ENCODE measurements around the gene FCHSD1.

GRCh38 chr5:141697586-141697985, 46.4 kb upstream of the FCHSD1 start:
- TF ChIP-seq, protein P1, sequence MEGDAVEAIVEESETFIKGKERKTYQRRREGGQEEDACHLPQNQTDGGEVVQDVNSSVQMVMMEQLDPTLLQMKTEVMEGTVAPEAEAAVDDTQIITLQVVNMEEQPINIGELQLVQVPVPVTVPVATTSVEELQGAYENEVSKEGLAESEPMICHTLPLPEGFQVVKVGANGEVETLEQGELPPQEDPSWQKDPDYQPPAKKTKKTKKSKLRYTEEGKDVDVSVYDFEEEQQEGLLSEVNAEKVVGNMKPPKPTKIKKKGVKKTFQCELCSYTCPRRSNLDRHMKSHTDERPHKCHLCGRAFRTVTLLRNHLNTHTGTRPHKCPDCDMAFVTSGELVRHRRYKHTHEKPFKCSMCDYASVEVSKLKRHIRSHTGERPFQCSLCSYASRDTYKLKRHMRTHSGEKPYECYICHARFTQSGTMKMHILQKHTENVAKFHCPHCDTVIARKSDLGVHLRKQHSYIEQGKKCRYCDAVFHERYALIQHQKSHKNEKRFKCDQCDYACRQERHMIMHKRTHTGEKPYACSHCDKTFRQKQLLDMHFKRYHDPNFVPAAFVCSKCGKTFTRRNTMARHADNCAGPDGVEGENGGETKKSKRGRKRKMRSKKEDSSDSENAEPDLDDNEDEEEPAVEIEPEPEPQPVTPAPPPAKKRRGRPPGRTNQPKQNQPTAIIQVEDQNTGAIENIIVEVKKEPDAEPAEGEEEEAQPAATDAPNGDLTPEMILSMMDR (IDR thresholded peaks at IDR 0.05) = no peak
- TF ChIP-seq SMC3 (IDR thresholded peaks at IDR 0.05; ENCODE audit: low read depth, low read length) = no peak
- TF ChIP-seq, protein P2, sequence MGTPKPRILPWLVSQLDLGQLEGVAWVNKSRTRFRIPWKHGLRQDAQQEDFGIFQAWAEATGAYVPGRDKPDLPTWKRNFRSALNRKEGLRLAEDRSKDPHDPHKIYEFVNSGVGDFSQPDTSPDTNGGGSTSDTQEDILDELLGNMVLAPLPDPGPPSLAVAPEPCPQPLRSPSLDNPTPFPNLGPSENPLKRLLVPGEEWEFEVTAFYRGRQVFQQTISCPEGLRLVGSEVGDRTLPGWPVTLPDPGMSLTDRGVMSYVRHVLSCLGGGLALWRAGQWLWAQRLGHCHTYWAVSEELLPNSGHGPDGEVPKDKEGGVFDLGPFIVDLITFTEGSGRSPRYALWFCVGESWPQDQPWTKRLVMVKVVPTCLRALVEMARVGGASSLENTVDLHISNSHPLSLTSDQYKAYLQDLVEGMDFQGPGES (IDR thresholded peaks at IDR 0.05; ENCODE audit: low read depth, low read length) = no peak
- no peak for TF ChIP-seq YY1 (IDR thresholded peaks at IDR 0.05; ENCODE audit: low read depth)
- no peak for TF ChIP-seq GATA2 (CRISPR knock-in tag; IDR thresholded peaks at IDR 0.05)
- TF ChIP-seq EZH2phosphoT487 (IDR thresholded peaks at IDR 0.05; ENCODE audit: borderline replicate concordance, low read depth) = no peak
- TF ChIP-seq EP300 (IDR thresholded peaks at IDR 0.05; ENCODE audit: borderline replicate concordance in 1 of 2, low read depth in 1 of 2, low read length in 1 of 2) = no peak
- TF ChIP-seq ELF1 (IDR thresholded peaks at IDR 0.05) = no peak
- no peak for TF ChIP-seq TAF1 (IDR thresholded peaks at IDR 0.05; ENCODE audit: borderline replicate concordance, low read depth, low read length)
- TF ChIP-seq POLR2AphosphoS5 (IDR thresholded peaks at IDR 0.05; ENCODE audit: low read depth, low read length) = no peak
